HG03097 (cell line): Measurements from ENCODE around the gene HHIPL1.

Experiments used
- ATAC-seq: cut with Tn5 transposase; IDR thresholded peaks from one replicate; pipeline ENCODE4 v1.9.1; 2021; ENCODE audit not compliant: unreplicated experiment, low FRiP score

HHIPL1 gene

GRCh38 chr14:99672506-99673304 lies 27.8 kb downstream of the HHIPL1 start:
- ATAC-seq = no peak

DNA sequence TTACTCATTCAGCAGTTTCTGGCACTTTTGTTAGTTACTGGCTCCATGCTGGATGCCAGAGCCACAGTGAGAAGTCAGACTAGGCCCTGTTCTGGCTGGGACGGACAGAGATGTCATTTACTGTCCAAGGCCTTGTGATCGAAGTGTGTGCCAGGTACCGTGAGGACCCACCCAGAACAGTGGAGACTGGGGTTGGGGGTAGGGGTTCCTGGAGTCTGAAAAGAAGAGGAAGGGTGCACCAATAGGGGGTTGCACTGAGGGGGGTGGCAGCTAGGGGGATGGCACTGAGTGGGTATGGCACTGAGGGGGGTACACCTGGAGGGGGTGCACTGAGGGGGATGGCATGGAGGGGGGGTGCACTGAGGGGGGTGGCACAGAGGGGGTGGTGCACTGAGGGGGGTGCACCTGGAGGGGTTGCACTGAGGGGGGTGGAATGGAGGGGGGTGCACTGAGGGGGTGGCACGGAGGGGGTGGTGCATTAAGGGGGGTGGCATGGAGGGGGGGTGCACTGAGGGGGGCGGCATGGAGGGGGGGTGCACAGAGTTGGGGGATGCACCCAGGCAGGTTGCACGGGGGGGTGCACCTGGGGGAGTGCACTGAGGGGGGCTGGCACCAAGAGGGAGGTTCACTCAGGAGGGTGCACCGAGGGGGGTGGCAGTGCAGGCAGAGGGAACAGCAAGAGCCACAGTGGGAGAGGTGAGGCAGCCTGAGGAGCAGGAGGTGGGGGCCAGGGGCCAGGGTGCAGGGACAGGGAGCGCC lies 28.6 kb downstream of the HHIPL1 start:
- ATAC-seq = no peak

DNA sequence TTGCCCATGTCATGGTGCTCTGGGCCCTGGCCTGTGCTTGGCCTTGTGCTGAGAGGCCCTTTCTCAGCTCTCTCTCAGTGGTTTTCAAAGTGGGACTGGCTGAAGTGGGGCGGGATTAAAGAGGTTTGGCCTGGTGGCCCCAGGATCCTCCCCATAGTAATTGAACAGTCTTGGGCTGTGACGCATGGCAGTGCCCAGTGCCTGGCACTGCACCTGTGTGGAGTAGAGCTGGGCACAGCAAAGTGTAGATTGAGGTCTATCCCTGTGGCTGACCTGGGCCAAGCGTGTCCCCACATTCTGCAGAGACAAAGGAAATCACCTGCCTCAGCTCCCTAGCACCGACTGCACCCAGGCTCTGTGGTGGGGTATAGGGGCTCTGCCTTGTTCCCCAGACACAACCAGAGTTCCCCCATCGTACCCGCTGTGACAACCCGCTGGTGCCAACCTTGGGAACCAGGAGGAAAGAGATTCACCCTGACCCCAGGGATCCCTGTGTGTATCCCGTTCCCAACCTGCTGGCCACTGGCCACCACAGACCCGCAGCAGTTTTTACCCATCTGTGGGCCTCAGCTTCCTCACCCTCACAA lies 29.2 kb downstream of the HHIPL1 start:
- ATAC-seq = no peak

DNA sequence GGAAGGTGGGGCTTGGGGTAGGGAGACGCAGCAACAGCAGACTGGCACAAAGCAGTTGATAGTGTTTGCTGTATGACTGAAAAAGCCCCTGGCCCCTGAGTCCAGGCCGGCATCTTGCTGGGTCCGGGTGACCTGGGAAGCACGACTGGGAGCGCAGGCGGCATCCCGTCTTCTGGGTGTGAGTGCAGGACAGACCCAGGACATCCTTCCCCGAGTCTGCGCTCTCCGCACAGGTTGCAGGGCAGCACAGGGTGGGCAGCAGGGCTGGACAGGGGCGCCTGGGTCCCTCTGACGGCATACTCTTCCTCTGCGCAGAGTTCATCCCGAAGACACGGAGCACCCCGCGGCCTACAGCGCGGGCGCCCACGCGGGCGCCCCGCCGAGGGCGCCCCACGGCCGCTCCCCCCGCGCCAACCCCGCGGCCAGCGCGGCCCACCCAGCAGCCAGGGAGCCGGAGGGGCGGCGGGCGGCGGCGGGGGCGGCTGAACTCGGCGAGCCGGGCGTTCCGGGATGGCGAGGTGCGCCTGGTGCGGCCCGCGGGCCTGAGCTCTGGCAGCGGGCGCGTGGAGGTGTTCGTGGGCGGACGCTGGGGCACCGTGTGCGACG lies 29.9 kb downstream of the HHIPL1 start:
- ATAC-seq = no peak

GRCh38 chr14:99675382-99675835 lies 30.5 kb downstream of the HHIPL1 start:
- no peak for ATAC-seq

DNA sequence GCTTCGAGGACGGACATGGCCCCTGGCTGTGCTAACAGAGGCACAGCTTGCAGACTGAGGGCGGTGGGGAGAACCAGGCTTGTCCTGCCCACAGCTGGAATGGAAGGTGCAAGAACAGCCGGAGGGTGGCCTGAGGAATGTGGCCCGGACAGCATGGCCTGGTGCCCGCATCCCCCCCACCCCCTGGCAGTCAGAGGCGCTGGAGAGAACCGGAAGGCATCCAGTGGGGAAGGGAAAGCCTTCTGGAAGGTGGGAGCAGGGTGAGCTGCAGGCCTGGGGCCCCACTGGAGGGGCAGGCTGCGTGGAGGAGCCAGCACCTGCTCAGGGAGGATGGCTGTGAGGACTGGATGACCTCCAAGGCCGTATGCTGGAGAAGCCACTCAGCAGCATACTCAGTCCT lies 31.0 kb downstream of the HHIPL1 start:
- ATAC-seq = no peak

GRCh38 chr14:99676657-99677056 lies 31.7 kb downstream of the HHIPL1 start:
- ATAC-seq = no peak

GRCh38 chr14:99677231-99678140 lies 32.6 kb downstream of the HHIPL1 start:
- ATAC-seq = no peak

DNA sequence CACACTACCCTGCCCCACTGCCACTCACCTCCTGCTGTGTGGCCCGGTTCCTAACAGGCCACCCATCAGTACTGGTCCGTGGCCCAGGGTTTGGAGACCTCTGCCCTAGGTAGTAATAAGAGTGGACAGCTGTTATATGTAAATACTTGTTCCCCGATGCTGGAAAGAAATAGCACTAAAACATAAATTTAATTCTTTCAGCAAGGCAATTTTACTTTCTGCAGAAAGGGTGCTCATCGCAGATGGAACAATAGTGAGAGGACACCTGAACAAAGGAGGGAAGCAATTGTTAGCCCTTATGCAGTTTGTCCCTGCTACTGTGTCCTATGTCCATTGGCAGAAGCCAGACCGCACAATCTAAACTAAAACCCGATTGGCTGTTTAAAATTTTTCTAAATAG lies 33.3 kb downstream of the HHIPL1 start:
- no peak for ATAC-seq

DNA sequence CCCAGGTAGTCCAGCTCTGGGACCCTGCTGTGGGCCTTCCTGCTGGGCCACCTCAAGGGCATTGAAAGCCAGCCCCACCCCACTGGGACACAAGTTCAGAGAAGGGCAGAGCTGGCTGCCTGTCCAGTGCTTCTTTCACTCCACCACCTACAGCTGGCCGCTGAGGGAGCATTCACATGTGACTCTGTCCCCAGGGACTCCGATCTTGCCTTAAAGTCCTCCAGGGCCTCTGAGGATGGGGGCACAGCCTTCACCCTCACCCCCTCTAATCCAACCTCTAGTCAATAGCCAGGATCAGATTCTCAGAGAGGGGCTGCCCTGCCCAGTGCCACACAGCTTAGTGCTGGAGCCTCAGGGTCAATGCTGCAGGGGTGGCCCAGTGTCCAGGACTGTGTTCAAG lies 34.2 kb downstream of the HHIPL1 start:
- ATAC-seq = no peak

GRCh38 chr14:99679543-99679942 lies 34.6 kb downstream of the HHIPL1 start:
- no peak for ATAC-seq

DNA sequence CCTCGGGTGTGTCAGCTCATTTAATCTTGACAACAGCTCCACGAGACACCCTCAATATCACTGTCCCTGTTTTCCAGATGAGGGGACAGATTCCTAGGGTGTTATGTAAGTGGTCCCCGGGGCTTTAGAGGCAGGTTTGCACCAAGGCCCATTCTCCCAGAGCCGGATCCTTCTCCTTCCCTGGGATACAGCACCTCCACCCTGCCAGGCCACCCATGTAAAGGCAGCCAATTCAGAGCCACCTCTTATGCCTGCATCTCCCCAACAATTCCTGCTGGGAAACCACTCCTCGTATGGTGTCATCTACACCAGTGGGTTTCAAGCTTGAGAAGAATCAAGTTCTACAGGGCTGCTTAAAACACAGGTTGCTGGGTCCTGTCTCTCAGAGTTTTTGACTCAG lies 35.1 kb downstream of the HHIPL1 start:
- ATAC-seq = no peak

DNA sequence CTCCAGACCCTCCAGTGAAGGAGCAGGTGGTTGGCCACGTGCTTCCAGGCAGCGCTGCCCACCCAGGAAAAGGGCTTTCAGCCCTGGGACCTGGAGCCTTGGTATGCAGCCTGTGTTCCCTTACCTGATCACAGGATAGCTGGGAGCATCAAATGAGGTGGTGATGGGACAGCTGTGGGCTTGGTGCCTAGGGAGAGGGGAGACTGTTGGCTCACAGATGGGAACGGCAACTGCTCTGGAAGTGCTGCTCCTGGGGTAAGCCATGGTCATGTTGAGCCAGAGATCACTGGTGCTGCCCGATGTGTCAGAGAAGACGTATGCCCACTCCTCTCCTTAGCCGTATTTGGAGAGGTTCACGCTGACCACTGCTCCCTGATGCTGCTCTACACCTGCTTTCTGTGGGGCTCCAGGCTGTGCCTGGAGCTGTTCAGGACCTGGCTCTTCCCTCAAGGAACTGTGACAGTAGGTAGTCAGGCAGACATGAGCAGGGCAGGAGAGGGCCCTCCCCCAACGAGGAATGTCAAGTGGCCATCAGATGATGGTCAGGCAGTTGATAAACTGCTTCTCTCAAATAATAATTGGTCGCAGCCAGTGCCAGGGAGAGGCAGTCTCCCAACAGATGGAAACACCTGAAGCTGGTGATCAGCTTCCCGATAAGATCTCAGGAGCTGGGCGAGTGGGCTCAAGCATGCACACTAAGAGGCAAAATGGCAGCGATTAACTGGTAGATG lies 36.3 kb downstream of the HHIPL1 start:
- ATAC-seq = no peak

- no peak for ATAC-seq
These were observed 36.9 kb downstream of the HHIPL1 start for GRCh38 chr14:99681832-99682148.

DNA sequence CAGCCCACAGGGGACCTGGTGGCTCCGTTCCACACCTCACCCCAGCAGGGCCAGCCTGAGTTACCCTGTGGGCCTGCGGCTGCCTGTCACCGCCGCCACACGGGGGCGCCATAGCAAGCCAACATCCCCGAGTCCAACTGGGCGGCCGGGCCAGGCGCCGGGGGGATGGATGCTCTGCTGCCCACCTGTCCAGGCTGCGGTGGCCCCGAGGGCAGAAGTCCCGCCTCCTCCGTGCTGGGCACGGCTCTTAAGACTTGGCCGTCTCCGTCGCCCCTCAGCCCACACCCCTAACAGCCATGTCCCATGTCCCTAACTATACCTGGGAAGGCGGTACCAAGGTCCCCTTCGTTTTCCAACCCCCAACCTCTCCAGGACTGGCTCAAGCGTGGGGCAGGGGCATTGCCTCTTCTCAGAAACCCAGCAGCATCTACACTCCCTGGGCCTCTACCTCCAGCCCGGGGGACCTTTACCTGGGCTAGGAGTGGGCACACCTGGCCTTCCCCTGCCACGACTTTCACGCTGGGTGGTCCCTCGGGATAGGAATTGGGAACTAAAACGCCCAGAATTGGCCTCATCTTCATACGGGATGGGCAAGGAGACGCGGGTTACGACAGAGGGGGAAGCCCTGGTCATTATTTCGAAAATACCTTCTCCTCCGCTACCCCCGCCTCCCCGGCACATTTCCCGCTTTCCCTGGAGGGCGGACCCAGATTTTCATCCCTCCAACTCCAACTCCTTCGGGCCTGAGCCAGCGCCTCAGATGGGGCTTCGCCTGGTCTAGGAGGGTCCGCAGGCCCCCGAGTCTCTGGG lies 38.1 kb downstream of the HHIPL1 start:
- no peak for ATAC-seq

DNA sequence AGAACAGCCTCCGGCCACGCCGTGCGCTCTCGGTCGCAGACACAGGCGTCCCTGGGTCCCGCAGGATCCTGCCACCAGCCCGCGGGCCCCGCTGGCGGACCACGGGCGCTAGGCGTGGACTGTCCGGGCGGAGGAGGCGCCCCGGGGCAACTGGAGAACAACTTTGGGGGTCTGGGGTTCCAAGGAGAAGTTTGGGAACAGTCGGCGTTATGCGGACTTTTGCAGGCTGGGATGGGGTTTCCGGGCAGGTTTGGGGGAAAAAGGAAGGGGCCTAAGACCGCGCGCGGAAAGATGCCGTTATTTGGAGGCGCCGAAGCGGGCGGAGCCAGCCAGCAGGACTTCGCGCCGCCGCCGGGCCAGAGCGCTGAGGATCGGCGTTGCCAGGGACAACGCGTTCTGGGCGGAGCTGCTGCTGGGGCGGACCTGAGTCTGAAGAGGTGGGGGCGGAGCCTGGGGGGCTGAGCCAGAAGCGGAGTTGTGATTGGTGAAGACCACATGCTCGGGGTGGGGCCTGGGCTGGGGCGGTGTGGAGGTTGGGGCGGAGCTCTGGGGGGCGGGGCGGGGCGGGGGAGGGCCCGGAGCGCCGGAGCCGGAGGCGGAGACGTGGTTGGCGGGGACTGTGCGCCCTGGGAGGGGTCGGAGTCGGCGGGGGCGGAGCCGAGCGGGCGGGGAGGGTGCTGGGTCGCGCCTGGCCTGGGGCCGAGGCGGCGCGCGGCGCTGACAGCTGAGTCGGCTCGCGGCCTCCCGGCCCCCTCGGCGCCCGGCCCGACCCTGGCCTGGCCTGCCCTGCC lies 38.9 kb downstream of the HHIPL1 start, which contains the start of gene CYP46A1:
TSS of gene CYP46A1 (plus strand) at position 680 of the 791 bp plus-strand sequence. CDS start 120 bp downstream, outside the sequence.
- ATAC-seq = peak; percentile 90

- no peak for ATAC-seq
These were observed 39.5 kb downstream of the HHIPL1 start for GRCh38 chr14:99684410-99684934.

DNA sequence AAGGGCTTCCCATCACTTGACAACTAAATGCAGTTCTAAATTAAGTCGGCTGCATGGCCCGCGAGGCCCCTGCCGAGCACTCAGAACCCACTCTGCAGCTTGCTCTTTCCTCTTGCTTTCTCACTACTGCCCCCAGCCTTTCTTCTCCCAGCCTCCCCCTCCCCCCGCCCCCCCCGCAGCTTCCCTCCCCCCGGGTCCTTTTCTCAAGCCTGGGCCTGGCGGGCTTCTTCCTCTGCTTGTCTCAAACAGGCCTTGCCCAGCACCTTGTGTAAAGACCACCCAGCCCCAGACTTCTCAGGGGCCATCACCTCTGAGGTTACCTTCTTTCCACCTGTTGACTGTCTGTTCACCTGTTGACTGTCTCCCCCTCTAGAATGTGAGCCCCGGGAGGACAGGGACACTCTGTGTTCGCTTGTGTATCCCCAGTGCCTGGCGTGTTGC lies 40.2 kb downstream of the HHIPL1 start:
- ATAC-seq = no peak
